CD4-positive, alpha-beta T cell treated with Interleukin-15 for 1 hour (primary cell): Measurements from ENCODE around the gene TRIP11.
"Not testable (repeated sequence)": the region's sequence is repeated elsewhere in the genome, so short reads cannot be mapped to it uniquely, and the experiment has no call there.

ENCODE experiments used
- DNase-seq: peaks from one replicate; pipeline ENCODE4 v3.0.0-alpha.2; 2020

Gene TRIP11

DNA sequence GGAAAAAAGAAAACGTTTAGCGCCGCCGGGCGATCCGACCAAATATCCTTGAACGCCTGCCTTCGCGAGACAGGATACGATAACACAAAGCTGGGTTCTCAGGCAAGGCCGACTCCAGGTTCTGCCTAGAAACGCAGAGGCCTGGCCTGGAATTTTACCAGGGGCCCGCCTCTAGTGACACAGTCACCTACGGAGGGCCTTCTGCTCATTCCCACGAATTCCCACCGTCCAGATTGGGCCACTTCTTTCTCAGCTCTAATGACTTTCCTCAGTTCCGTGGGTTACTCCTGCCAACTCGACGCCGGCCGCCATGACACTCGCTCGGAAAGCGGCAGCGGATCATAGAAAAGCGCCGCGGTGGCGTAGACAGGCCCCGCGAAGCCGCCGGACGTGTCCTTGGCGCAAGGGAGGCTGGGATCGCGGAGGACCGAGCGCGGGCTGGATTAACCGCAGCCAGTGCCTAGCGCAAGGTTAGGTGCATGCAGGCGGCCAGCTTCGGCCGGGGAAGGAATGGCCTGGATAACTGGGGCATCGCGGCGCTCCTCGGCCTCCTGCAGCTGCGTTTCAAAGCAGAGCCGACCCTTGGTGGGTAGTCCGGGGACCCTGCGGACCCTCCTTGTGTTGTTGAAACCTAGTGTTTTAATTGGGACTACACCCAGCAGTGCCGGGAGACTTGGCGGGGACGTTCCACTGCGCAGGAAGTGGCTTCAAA lies at the start of gene TRIP11:
Gene TRIP11, minus strand, starts transcription at position 341 of the 712 bp plus-strand sequence. CDS start 374 bp downstream, outside the sequence.
- peak; percentile 93 for DNase-seq

DNA sequence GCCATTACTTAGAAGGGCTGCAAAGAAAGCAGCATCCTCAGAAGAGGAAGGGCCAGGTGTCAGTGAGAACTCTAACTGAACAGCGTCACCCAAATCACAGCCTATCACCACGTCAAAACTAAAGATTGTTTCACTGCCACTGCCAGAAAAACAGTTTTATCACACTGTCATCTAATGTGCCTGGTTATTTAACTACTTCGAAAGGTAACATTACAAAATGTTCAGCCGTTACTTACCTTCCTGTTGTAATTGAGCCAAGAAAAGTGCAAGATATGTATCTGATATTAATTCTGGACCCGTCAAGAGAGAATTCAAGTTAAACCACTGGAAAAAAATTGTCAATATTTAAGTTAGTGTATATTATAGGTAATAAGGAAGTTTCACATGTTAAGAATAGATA lies 48.6 kb upstream of the TRIP11 start:
- no peak for DNase-seq

DNA sequence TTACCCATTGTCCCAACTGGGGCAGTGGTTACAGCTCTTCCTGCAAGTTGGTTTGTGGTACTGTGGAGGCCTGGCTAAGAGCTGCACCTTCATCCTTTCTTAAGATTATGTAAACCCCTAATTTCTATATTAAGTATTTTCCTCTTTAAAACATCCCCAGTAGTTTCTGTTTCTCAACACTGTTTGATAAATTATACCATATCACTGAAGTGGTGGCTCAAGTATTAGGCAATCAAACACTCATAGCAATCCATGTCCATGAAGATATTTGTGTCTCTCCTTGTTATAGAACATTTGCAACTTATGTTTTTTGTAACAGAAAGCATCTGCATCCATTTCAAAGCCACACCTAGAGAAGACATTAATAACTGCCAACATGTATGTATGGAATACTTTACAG lies 34.7 kb upstream of the TRIP11 start:
- DNase-seq: no peak

DNA sequence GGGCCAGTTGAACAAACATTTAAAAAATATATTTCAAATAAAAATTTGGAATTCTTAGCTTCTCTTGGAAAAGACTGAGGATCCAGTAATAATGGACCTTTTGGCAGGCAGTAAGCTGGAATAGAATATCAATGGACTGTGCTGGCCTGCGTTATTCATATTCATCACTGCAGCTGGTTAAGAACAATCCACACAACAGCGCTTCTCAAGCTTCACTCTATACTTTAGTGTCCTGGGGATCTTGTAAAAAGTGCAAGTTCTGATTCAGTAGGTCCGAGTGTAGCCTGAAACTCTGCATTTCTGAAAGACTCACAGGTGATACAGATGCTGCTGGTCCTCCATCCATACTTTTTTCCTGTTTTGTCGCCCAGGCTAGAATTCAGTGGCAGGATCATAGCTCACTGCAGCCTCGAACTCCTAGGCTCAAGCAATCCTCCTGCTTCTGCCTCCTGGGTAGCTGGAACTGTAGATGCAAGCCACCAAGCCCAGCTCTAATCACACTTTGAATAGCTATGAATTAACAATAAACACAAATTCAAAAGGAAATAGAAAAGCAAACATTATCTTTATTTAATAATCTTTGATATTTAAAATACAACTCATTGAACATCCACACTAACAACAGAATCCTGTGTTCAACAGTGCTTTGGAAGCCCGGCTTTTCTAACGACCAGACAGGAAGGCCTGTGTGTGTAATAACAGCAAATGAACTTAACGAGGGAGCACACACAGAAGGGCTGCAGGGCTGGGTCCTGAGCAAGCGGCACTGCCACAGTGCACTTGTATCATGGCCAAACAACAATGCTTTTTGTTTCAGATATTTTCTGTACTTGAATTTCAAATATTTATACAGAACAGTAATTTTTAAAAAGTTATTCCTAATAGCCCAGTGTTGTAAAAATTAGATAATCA lies 18.4 kb upstream of the TRIP11 start:
- no peak for DNase-seq

DNA sequence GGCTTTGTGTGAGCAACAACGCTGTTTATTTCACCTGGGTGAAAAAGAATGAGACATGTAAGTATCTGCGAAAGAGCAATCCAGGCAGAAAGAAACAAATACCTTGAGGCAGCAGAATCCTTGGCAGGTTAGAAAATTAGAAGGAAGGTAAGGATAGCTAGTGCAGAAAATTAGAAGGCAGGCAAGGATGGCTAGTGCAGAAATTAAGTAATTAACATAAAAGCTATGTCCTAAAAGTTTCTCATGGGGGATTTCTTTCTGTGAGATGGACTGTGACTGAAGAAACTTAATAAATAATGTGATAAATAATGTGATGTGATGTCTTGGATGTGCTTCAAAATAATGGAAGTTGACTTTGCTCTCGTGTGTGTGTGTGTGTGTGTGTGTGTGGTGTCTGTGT lies 9.9 kb upstream of the TRIP11 start:
- no peak for DNase-seq

DNA sequence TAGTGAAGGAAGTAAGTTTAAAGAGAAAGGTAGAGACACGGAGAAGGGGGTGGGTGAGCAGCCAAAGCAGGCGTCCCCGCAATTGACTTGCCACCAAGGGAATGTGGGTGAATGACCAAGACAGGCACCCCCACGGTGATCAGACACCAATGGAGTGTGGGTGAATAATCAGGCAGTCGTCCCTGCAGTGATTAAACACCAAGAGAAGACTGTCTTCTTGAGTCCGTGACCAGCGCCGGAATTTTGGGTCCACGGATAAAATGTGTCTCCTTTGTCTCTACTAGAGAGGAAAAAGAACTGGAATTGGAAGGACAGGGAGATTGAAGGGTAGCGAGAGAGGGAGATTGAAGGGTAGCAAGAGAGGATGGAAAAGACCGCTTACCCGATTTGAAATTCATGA lies 9.4 kb upstream of the TRIP11 start:
- not testable (repeated sequence) for DNase-seq

DNA sequence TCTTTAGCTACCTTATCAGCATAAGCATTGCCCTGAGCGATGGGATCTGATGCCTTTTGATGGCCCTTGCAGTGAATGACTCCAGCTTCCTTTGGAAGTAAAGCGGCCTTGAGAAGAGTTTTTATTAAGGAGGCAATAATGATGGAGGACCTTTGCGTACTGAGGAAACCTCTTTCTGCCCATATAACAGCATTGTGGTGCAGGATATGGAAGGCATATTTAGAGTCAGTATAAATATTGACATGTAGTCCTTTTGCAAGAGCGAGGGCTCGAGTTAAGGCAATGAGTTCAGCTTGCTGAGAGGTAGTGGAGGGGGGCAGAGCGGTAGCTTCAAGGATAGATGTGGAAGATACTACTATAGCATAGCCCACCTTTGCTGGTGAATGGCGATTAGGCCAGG lies 6.0 kb upstream of the TRIP11 start:
- DNase-seq: not testable (repeated sequence)

DNA sequence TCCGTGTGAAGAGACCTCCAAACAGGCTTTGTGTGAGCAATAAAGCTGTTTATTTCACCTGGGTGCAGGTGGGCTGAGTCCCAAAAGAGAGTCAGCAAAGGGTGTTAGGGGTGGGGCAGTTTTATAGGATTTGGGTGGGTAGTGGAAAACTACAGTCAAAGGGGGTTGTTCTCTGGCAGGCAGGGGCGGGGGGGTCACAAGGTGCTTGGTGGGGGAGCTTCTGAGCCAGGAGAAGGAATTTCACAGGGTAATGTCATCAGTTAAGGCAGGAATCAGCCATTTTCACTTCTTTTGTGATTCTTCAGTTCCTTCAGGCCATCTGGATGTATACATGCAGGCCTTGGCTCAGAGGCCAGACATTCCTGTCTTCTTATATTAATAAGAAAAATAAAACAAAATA lies 1.9 kb upstream of the TRIP11 start:
- DNase-seq: not testable (repeated sequence)

DNA sequence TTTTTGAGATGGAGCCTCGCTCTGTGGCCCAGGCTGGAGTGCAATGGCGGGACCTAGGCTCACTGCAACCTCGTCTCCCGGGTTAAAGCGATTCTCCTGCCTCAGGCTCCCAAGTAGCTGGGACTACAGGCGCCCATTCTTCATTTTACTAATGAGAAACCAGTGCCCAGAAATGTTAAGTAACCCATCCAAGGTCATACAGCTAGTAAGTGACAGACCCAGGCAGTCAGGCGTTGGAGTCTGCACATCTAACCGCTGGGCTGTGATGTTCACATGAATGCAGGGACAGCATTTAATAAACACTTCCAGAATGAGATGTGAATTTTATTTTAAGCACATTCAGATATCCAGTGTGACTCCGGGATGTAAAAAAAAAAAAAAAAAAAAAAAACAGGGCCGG lies 1.3 kb upstream of the TRIP11 start:
- DNase-seq: no peak

DNA sequence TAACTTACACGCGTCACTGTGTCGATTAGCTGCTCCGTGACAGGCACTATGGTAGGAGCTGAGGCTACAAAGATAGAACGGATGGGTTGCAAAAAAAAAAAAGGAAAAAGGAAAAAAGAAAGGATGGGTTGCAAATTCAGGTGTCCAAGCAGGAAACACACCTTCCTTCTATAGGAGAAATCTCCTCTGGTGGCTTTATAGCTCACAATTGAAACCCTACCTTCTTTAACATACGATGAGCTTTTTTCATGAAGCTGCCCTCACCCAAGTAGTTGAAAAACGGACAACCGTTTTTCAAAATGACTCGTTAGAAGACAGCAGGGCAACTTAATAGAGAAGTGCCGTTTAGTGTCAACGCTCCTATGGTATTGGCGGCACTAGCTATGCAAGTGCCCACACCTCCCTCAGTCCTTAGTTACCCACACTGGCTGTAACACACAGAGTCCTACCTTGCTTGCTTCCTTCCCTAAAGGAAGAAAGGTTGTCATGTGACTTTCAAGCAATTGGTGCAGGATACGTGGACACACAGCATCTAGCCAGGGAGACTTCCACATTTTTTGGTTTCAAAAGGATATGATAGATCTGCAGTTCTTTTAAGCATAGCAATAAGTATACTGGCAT lies 682 bp upstream of the TRIP11 start:
- DNase-seq: no peak

DNA sequence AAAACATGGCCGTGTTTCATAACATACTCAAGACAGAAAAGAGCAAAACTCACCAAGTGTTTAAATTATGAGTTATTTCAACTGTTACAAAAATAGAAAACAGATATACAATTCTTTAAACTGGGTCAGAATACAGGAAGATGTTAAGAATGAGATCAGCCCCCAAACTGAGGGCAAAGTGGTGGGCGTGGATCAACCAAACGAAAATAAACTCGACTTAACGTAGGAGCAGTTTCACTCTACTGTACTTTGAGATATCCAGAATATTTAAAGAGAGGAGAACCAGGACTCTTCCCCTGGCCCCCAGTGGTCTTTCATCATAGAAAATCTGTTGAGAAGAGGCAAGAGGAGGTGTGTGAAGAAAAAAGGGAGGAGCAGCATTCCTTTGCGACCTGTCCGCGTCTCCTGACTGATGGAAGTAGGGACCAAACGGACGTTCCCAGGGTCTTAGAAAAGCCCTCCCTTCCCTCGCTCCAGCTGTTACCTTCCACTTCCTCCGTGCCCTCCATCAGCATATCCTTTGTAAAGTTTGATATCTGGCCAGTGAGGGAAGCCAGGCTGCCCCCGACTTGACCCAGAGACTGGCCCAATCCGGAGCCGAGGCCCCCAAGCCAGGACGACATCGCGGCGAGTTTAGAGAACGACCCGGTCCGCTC lies 668 bp downstream of the TRIP11 start:
- DNase-seq: no peak

DNA sequence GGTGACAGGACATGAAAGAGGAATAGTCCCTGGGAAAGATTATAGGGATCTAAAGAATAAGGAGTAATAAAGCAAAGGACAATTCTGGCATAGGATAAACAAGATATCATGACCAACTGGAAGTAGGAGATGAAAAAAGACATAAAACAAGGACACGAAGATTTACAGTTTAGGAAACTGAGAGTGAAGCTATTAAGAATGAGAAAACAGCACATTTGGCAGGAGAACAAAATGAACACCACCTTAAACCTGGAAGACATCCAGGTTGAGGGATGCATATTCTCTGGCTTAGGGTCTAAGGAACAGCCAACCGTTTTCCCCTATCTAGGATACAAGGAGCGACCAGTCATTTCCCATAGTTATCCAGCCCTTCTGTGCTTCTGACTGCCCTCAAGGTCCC lies 1.9 kb downstream of the TRIP11 start:
- DNase-seq: no peak

DNA sequence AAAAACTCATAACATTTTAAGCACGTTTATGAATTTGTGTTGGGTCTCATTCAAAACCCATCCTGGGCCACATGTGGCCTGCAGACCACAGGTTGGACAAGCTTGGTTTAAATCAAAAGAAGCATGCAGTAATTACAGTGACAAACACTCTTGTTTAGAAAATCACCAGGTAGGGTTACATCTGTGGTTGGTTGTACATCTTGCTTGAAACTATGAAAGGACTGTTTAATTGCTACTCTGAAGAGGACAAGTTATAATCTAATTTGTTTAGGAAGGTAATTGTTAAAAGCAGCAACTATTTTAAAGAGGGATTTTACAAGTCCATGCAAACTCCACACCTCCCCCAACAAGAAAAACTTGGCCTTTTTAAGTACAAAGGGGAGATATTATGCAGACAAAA lies 4.0 kb downstream of the TRIP11 start:
- no peak for DNase-seq

DNA sequence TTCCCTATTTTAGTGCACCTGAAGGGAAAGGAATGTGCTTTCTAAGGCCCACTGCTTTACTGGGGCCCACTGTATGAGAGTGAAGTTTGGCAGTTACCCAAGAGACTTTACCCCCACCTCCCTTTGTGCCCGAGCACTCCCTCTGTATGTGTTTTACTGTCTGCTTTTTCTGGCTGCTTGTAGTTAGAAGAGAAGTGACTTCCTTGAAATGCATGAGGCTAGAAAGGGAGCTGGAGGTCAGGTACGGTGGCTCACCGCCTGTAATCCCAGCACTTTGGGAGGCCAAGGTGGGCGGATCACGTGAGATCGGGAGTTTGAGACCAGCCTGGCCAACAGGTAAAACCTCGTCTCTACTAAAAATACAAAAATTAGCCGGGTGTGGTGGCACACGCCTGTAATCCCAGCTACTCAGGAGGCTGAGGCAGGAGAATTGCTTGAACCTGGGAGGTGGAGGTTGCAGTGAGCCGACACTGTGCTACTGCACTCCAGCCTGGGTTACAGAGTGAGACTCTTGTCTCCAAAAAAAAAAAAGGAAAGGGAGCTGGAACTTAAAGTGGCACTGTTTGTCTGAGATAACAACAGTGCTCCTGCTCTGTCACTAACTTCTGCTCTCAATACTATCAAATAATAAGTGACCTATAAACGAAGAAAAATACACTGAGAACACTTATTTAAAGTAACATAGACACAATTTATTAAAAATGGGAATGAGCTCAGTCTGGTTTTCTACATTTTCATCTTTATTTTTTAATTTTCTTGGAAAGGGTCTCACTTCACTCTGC lies 5.8 kb downstream of the TRIP11 start:
- DNase-seq: no peak

DNA sequence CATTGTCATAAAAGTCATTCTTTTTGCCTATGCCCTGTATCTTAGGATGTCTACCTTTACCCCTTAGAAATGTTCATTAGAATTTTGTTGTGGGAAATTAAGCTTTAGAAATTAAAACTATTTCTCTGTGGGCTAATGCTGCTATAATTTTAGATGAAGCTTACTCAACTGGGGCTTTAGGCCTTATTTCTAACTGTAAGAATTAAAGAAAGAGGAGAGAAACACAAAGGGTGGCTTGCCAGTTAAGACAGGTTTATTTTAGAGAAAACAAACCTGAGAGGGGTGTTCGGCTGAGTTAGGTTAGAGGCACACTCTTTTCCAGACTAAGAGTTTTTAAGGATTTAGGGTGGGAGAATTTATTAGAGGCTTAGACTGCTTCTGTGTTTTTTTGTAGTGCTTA lies 6.4 kb downstream of the TRIP11 start:
- DNase-seq: no peak

DNA sequence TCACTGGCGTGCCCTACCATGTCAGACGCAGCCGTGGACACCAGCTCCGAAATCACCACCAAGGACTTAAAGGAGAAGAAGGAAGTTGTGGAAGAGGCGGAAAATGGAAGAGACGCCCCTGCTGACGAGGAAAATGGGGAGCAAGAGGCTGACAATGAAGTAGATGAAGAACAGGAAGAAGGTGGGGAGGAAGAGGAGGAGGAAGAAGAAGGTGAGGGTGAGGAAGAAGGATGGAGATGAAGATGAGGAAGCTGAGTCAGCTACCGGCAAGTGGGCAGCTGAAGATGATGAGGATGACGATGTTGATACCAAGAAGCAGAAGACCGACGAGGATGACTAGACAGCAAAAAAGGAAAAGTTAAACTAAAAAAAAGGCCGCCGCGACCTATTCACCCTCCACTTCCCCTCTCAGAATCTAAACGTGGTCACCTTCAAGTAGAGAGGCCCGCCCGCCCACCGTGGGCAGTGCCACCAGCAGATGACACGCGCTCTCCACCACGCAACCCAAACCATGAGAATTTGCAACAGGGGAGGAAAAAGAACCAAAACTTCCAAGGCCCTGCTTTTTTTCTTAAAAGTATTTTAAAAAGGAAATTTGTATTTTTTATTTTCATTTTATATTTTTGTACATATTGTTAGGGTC lies 13.2 kb downstream of the TRIP11 start:
- no peak for DNase-seq

DNA sequence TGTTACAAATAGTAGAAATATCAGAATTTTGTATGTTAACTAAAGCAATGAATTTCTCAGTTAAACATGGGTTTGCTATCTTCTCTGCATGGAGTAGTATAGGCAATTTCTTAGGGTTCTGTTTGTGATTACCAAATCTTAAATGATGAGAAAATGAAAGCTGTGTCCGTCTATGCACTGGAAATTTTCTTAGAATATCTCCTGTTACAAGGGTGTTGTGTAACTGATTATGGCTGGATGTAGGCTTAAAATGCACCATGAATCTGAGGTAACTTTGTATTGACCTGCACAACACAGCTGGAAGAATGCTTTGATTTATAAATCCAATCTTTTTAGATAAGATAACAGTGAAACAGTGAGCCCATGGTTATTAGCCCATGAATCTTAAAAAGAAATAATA lies 17.8 kb downstream of the TRIP11 start:
- no peak for DNase-seq

DNA sequence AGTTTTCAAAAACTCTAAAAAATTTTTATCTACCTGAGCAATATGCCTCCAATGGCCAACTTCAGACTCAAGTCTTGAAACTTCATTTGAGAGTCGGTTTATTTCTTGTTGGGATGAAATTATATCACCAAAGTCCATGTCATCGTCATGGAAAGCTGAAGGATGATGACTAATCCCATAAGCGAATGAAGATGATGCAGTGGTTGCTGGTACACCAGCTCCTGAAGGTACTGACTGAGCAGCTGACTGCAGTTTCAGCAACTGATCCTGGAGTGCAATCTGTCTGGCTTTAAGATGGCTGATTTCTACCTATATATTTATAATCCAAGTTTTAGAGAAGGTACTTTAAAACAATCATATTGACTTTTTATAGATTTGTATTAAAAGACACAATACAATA lies 18.3 kb downstream of the TRIP11 start:
- no peak for DNase-seq

DNA sequence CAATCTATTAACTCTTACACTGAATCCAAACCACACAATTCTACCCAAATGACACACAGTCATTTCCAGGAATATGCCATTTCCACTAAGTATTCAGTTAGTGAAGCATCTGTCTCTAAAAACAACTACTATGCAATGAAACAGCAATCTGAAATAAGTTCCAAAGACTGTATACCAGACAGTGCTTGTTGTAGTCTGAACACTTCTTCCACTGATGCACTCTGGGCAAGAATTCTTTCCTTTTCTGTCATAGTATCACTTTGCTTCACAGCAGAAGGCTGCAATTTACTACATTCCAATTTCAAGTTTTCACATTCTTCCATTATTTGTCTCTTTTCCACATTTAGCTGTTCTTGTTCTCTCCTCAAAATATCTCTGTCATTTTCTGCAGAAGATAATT lies 25.8 kb downstream of the TRIP11 start:
- no peak for DNase-seq

DNA sequence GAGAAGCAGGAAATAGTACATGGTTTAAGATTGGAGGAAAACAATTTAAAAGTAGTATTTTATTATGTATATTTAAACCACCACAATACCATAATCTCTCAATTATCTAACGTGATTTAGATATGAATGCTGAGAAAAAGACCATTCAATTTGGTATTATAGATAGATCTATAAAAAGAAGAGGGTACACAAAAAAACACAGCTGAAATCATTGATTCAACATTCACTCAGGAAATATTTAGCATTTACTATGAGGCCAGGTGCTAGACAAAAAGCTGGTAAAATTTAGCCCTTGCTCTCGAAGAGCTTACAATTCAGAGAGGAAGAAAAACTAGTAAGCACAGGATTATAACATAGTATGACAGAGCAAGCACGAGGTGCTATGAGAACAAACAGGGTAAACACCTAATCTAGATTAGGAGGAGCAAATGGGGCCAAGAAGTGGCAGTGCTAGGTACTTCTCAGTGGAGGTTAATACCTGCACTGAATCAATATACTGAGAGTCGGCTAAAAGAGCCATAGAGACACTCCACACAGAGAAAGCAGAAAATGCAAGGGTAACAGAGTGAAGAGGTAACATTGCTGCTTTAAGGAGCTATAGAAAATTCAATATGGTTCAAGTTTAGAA lies 27.6 kb downstream of the TRIP11 start:
- DNase-seq: no peak

DNA sequence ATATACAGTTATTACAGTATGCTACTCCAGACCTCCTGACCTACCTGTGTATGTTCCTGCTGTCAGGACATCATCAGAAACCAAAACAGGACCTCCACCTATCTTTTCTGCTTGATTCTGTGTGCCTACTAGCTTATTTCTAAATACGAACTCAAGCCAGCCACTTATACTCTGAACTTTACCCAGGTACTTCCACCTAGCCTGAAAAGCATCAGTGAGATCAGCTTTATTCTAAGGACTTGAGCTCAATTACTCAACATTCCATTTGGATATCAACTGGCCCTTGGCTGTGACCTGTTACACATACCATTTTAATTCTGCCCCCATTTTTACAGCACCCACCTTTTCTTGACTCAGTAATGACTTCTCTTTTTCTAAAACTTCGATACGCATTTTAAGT lies 29.2 kb downstream of the TRIP11 start:
- no peak for DNase-seq
